Activated CD4-positive, alpha-beta memory T cell treated with anti-CD3 and anti-CD28 coated beads, Interleukin-2, amount 10 ng/mL, durations not matched to agents 7 days and 5 days (primary cell): ENCODE data around the gene PMFBP1. TPM values are rescaled to one million over a fixed set of nuclear protein-coding genes. Genes with fewer than 3 reads are reported as not detected.

Experiments
- CTCF ChIA-PET: fragments of 350-600 bp; sonication (Branson Sonifier 250); formaldehyde crosslinking; loops from one replicate; lab custom pipeline; 2021; ENCODE audit warnings: antibody characterized with exemption, inconsistent platforms; lab: Charles Lee
- POLR2A ChIA-PET: fragments of 350-600 bp; sonication (Branson Sonifier 250); formaldehyde crosslinking; loops from one replicate; lab custom pipeline; 2021; ENCODE audit warnings: antibody characterized with exemption; lab: Charles Lee
- DNase-seq: peaks from one replicate; pipeline ENCODE4 v3.0.0-alpha.2; 2020
- H3K27ac Mint-ChIP-seq: one replicate; pipeline ENCODE4 v1.8.0; 2021; ENCODE audit warnings: mild to moderate bottlenecking, mixed read lengths
- H3K27me3 Mint-ChIP-seq: one replicate; pipeline ENCODE4 v1.8.0; 2021; ENCODE audit warnings: mixed read lengths
- H3K36me3 Mint-ChIP-seq: one replicate; pipeline ENCODE4 v1.8.0; 2021; ENCODE audit warnings: low read depth, mixed read lengths
- H3K4me1 Mint-ChIP-seq: one replicate; pipeline ENCODE4 v1.8.0; 2021; ENCODE audit warnings: mixed read lengths
- H3K4me3 Mint-ChIP-seq: one replicate; pipeline ENCODE4 v1.8.0; 2021; ENCODE audit warnings: mild to moderate bottlenecking, mixed read lengths
- H3K9me3 Mint-ChIP-seq: one replicate; pipeline ENCODE4 v1.8.0; 2021; ENCODE audit warnings: mixed read lengths
- total RNA-seq, 2 experiments: library from RNA; stranded (reverse); gene quantifications; one replicate each; pipeline ENCODE4 v1.2.3, GENCODE V29; 2021

PMFBP1 gene
- total RNA-seq, 2 experiments from 2014 or later, result 1.5 to 1.8 TPM

GRCh38 chr16:72171236-72171635 is 719 bp downstream of the PMFBP1 start:
- CTCF ChIA-PET, result interaction anchor here (1.0 kb wide), 1 partner anchor 46 kb away, joined by 4 read pairs; no protein-coding TSS in a partner anchor
- H3K27me3 Mint-ChIP-seq, result no peaks in the 10 kb centered on the region
- POLR2A ChIA-PET, result no interaction called here

GRCh38 chr16:72169708-72170107 is 2.2 kb downstream of the PMFBP1 start:
- ChIA-PET CTCF (no interaction called here), POLR2A (no interaction called here)
- H3K27me3 Mint-ChIP-seq, result no peaks in the 10 kb centered on the region
- H3K27ac Mint-ChIP-seq, result no peak overlapping the region
- DNase-seq, result no peak
- peaks cover 3% of the 10 kb centered on the region for H3K4me1 Mint-ChIP-seq
- H3K4me3 Mint-ChIP-seq, result no peak overlapping the region
- peaks cover 3% of the 10 kb centered on the region for H3K9me3 Mint-ChIP-seq
- no peaks in the 10 kb centered on the region for H3K36me3 Mint-ChIP-seq

More at GRCh38 chr16:72171236-72171635, 719 bp downstream of the PMFBP1 start:
- no peaks in the 10 kb centered on the region for H3K36me3 Mint-ChIP-seq
- H3K27ac Mint-ChIP-seq, result no peak overlapping the region
- peaks cover 3% of the 10 kb centered on the region for H3K4me1 Mint-ChIP-seq
- DNase-seq, result no peak
- peaks cover 5% of the 10 kb centered on the region for H3K9me3 Mint-ChIP-seq
- no peak overlapping the region for H3K4me3 Mint-ChIP-seq

GRCh38 chr16:72168365-72168764 is 3.6 kb downstream of the PMFBP1 start:
- ChIA-PET POLR2A (no interaction called here), CTCF (no interaction called here)
- Mint-ChIP-seq H3K27me3 (no peaks in the 10 kb centered on the region), H3K9me3 (no peaks in the 10 kb centered on the region), H3K4me1 (peaks cover 3% of the 10 kb centered on the region), H3K36me3 (no peaks in the 10 kb centered on the region), H3K27ac (no peak overlapping the region), H3K4me3 (no peak overlapping the region)
- DNase-seq, result no peak

- Mint-ChIP-seq H3K4me1 (no peaks in the 10 kb centered on the region), H3K27ac (no peak overlapping the region), H3K4me3 (no peak overlapping the region), H3K36me3 (no peaks in the 10 kb centered on the region), H3K27me3 (no peaks in the 10 kb centered on the region), H3K9me3 (no peaks in the 10 kb centered on the region)
- ChIA-PET CTCF (interaction anchor here (1.7 kb wide), 1 partner anchor 233 kb away, joined by 4 read pairs; no protein-coding TSS in a partner anchor), POLR2A (no interaction called here)
- no peak for DNase-seq
Measured at GRCh38 chr16:72166954-72167561, 4.9 kb downstream of the PMFBP1 start.

GRCh38 chr16:72166151-72166550 is 5.8 kb downstream of the PMFBP1 start:
- no peak for DNase-seq
- Mint-ChIP-seq H3K36me3 (no peaks in the 10 kb centered on the region), H3K9me3 (no peaks in the 10 kb centered on the region), H3K4me3 (no peak overlapping the region), H3K4me1 (no peaks in the 10 kb centered on the region), H3K27me3 (no peaks in the 10 kb centered on the region), H3K27ac (no peak overlapping the region)
- ChIA-PET CTCF (interaction anchor here (1.7 kb wide), 1 partner anchor 234 kb away, joined by 4 read pairs; no protein-coding TSS in a partner anchor), POLR2A (no interaction called here)

GRCh38 chr16:72164691-72165090 is 7.3 kb downstream of the PMFBP1 start:
- CTCF ChIA-PET, result no interaction called here

GRCh38 chr16:72162105-72162692 is 9.8 kb downstream of the PMFBP1 start:
- Mint-ChIP-seq H3K4me3 (no peak overlapping the region), H3K4me1 (no peaks in the 10 kb centered on the region), H3K27me3 (peaks cover 4% of the 10 kb centered on the region), H3K27ac (no peak overlapping the region), H3K36me3 (no peaks in the 10 kb centered on the region), H3K9me3 (no peaks in the 10 kb centered on the region)
- ChIA-PET CTCF (interaction anchor here (1.7 kb wide), 1 partner anchor 37 kb away, joined by 3 read pairs; no protein-coding TSS in a partner anchor), POLR2A (no interaction called here)
- no peak for DNase-seq

More at GRCh38 chr16:72164691-72165090, 7.3 kb downstream of the PMFBP1 start:
- POLR2A ChIA-PET, result no interaction called here
- Mint-ChIP-seq H3K27ac (no peak overlapping the region), H3K4me3 (no peak overlapping the region), H3K9me3 (no peaks in the 10 kb centered on the region), H3K27me3 (no peaks in the 10 kb centered on the region), H3K4me1 (no peaks in the 10 kb centered on the region), H3K36me3 (no peaks in the 10 kb centered on the region)
- DNase-seq, result no peak

GRCh38 chr16:72159801-72160200 is 12.2 kb downstream of the PMFBP1 start:
- Mint-ChIP-seq H3K4me1 (no peaks in the 10 kb centered on the region), H3K36me3 (no peaks in the 10 kb centered on the region), H3K4me3 (no peak overlapping the region), H3K27me3 (peaks cover 4% of the 10 kb centered on the region), H3K9me3 (no peaks in the 10 kb centered on the region), H3K27ac (no peak overlapping the region)
- CTCF ChIA-PET, result no interaction called here
- DNase-seq, result no peak
- POLR2A ChIA-PET, result no interaction called here

GRCh38 chr16:72159386-72159785 is 12.6 kb downstream of the PMFBP1 start:
- H3K4me1 Mint-ChIP-seq, result no peaks in the 10 kb centered on the region
- DNase-seq, result no peak
- H3K27me3 Mint-ChIP-seq, result peaks cover 4% of the 10 kb centered on the region
- ChIA-PET POLR2A (no interaction called here), CTCF (no interaction called here)
- no peaks in the 10 kb centered on the region for H3K36me3 Mint-ChIP-seq
- H3K9me3 Mint-ChIP-seq, result no peaks in the 10 kb centered on the region
- no peak overlapping the region for H3K27ac Mint-ChIP-seq
- H3K4me3 Mint-ChIP-seq, result no peak overlapping the region

GRCh38 chr16:72149676-72150464 is 22.1 kb downstream of the PMFBP1 start:
- no peaks in the 10 kb centered on the region for H3K4me1 Mint-ChIP-seq
- CTCF ChIA-PET, result interaction anchor here (2.5 kb wide), 1 partner anchor 25 kb away, joined by 9 read pairs; no protein-coding TSS in a partner anchor
- H3K27me3 Mint-ChIP-seq, result peaks cover 5% of the 10 kb centered on the region
- no peaks in the 10 kb centered on the region for H3K36me3 Mint-ChIP-seq
- H3K4me3 Mint-ChIP-seq, result no peak overlapping the region
- no peak overlapping the region for H3K27ac Mint-ChIP-seq
- peaks cover 1% of the 10 kb centered on the region for H3K9me3 Mint-ChIP-seq
- DNase-seq, result no peak
- POLR2A ChIA-PET, result no interaction called here

- no peak overlapping the region for H3K27ac Mint-ChIP-seq
- no peaks in the 10 kb centered on the region for H3K4me1 Mint-ChIP-seq
- DNase-seq, result no peak
- H3K36me3 Mint-ChIP-seq, result no peaks in the 10 kb centered on the region
- ChIA-PET CTCF (no interaction called here), POLR2A (no interaction called here)
- peaks cover 16% of the 10 kb centered on the region for H3K27me3 Mint-ChIP-seq
- no peak overlapping the region for H3K4me3 Mint-ChIP-seq
- peaks cover 1% of the 10 kb centered on the region for H3K9me3 Mint-ChIP-seq
Measured at GRCh38 chr16:72142476-72142875, 29.5 kb downstream of the PMFBP1 start.

- Mint-ChIP-seq H3K4me3 (no peak overlapping the region), H3K27ac (no peak overlapping the region), H3K4me1 (no peaks in the 10 kb centered on the region), H3K36me3 (no peaks in the 10 kb centered on the region), H3K27me3 (peaks cover 11% of the 10 kb centered on the region), H3K9me3 (no peaks in the 10 kb centered on the region)
- DNase-seq, result no peak
- ChIA-PET CTCF (interaction anchor here (1.8 kb wide), 1 partner anchor 15 kb away, joined by 5 read pairs; no protein-coding TSS in a partner anchor), POLR2A (no interaction called here)
Measured at GRCh38 chr16:72139908-72140307, 32.0 kb downstream of the PMFBP1 start.

GRCh38 chr16:72138064-72138572 is 33.8 kb downstream of the PMFBP1 start:
- no peaks in the 10 kb centered on the region for H3K4me1 Mint-ChIP-seq

More at GRCh38 chr16:72138064-72138572, 33.8 kb downstream of the PMFBP1 start:
- DNase-seq, result no peak
- no peak overlapping the region for H3K27ac Mint-ChIP-seq
- POLR2A ChIA-PET, result no interaction called here
- CTCF ChIA-PET, result interaction anchor here (1.8 kb wide), 1 partner anchor 13 kb away, joined by 5 read pairs; no protein-coding TSS in a partner anchor
- H3K4me3 Mint-ChIP-seq, result no peak overlapping the region
- no peaks in the 10 kb centered on the region for H3K36me3 Mint-ChIP-seq
- H3K27me3 Mint-ChIP-seq, result peaks cover 7% of the 10 kb centered on the region
- no peaks in the 10 kb centered on the region for H3K9me3 Mint-ChIP-seq
